Activated naive CD8-positive, alpha-beta T cell treated with anti-CD3 and anti-CD28 coated beads, Interleukin-2, amount 50 U/mL, for 16 hours (primary cell): Measurements from ENCODE around the gene NYNRIN.

Experiments used
- DNase-seq: peaks from one replicate; pipeline ENCODE4 v3.0.0-alpha.2; 2020; ENCODE audit warnings: low read depth, low spot score

Gene NYNRIN

DNA sequence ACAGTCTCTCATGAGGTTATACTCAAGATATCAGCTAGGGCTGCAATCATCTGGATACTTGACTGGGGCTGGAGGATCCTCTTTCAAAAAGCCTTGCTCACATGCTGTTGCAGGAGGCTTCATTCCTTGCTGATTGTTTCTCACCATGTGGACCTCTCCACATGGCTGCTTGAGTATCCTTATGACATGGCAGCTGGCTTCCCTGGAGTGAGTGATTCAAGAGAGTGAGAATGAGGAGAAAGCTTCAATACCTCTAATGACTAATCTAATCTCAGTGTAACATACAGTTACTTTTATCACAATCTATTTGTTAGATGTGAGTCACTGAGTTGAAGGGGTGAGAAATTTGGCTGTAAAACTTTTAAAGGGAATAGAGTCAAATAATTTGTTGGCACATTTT is 58.2 kb downstream of the NYNRIN start:
- DNase-seq: no peak

DNA sequence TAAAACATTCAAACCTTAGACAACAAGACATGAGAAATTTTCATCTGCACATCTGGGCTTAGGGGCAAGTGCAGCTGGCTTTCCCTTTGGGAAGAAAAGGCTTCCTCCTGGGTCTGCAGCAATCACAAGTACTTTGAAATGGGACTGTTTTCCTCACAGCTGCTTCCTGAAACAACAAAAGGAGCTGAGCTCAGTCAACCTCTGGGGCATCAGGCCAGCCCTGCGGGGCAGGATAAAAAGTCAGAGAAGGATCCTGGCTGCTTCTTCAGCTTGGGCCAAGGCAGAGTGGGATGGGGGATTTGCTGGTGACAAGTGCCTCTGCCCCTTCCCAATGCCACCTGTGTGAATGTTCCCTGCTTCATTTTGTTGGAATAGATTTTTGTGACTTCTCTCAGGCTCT is 59.9 kb downstream of the NYNRIN start:
- no peak for DNase-seq

DNA sequence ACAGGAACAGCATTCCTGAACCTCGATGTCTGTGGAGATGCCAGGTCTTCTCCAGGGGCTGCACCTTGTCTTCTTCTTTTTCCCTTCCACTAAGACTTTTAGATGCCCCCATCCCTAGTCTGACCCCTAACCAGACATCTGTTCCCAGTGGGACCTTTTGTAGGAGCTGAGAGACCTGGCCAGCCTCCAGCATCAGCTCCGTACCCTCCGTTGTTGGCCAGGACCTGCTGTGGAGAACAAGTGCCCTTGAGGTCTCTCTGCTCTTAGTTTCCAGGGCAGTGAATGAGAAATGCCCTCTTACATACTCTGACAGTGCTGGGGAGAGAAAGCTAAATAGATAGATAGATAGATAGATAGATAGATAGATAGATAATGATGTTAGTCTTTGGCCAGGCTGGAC is 60.5 kb downstream of the NYNRIN start:
- DNase-seq: no peak

DNA sequence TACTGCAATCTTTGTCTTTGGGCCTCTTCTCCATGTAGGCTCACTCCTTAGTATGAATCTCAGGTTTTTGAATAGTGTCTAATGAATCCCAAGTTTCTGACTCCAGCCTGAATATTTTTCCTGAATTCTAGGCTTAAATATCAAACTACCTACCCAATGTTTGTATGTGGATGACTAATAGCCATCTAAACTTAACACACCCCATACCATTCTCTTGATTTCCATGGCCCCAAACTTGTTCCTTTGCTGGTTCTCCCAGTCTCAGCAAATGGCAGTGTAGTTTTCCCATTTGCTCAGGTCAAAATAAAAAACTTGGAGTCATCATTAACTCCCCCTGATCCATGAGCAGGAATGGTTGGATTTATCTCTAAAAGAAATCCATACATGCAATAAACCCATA is 62.5 kb downstream of the NYNRIN start:
- DNase-seq: no peak

DNA sequence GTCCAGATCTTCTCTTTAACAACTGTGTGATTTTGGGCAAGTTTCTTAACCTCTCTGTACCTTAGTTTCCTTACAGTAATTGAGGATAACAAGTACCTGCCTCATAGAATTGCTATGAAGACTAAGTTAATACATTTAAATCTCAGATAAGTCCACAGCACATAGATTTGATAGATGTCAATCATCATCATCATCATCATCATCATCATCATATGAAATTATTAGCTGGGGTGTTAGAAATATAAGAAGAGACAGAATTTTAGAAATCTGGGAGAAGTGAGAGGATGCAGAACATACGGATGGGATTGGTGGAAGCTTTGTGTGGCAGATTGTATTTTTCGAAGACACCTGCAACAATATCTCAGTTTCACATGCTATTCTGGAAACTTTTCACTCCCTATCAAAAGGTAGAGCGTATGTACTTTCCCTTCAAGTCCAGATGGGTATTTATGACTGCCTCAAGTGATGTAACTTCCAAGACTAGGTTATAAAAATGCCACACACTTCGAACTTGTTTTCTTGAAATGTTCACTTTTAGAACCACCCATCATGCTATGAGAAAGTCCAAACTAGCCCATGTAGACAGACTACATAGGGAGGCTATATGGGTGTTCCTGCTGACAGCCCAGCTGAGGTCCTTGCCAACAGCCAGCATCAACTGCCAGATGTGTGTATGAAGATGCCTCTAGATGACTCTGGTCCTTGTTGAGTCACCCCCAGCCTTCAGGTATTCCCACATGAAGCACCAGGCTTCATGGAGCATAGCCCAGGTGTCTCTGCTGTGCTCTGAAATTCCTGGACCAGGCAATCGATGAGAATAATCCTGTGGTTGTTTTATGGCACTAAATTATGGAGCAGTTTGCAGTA is 64.4 kb downstream of the NYNRIN start:
- no peak for DNase-seq

DNA sequence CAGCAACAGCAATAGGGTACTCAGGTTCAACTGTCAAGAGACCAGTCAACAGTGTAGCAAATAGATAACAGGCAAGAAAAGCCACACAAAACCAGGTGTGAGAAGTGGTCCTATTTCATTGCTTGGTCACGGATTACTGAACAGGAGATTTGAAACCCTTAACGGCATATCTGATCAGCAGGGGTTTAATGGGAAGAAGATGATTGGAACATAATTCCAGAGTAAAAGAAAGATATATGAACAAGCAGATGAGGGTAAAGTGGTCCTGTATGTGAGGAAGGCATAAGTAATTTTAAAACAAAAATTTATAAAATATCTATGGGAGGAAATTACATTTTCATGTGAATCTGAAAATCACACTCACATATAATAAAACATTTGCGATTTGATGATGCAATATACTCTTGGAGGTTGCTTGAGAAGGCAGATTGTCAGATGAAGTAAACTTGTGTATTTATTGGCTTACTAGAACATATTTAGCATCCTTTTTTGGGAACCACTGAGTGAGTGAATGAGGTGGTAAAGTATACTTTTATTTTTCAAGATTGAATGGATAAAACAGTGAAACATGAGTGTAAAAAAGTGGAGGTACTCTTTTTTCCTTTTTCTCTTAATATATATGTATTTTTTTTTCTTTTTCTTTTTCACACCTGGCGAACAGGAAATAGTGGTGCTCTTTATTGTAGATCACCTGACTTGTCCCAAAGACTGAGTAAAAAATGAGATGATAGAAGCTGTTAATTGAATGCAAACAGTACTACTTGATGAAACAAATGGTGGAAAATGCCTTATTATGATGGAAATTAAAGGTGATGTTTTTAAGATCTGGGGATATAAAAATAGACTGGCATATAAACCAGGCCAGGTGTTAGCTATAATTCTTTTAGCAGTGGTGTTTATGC is 65.3 kb downstream of the NYNRIN start:
- no peak for DNase-seq

DNA sequence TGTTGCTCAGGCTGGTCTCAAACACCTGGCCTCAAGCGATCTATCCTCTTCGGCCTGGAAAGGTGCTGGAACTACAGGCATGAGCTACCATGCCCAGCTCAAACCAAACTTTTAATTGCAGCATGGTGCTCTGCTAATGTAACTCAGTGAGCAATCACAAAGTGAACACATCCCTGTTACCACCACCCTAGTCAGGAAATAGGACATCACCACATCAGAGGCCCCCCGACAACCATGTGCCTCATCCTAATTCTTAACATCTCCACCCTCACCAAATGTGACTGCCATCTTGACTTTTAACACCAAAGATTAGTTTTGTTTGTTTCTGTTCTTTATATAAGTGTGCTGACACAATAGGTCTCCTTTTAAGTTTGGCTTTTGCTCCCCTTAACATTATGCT is 66.6 kb downstream of the NYNRIN start:
- DNase-seq: no peak

DNA sequence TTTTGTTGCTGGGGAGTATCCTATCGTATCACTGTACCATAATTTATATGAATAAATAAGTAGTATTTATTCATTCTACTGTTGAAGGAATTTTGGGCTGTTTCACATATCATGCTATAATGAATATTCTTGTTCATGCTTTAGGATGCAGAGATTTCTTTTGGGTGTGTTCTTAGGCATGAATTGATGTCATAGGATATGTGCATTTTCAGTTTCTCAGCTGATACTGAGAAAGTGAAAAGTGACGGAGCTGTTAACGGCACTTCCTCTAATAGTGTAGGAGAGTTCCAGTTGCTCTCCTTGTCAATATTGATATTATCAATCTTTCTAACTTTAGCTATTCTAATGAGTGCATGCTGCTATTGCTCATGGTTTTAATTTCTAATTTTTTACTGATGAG is 67.0 kb downstream of the NYNRIN start:
- DNase-seq: no peak
